Measurements from ENCODE around the gene CPXM2. TPM values are rescaled to one million over a fixed set of nuclear protein-coding genes. Genes with fewer than 3 reads are reported as not detected.

CPXM2 gene
- total RNA-seq, 6 donors from 2014 or later = 0.61 to 10.2 (median 3.1) TPM

- Histone ChIP-seq H3K4me1 (no peaks in the 10 kb centered on the region), H3K4me3 (no peak overlapping the region), H3K9me3 (no peaks in the 10 kb centered on the region), H3K36me3 (no peaks in the 10 kb centered on the region), H3K27me3 (no peaks in the 10 kb centered on the region), H3K27ac (no peak overlapping the region)
- ATAC-seq (ENCODE audit: low FRiP score in 2 of 2) (no peak), DNase-seq (no peak)
- WGBS, 2 donors = 49 to 83% methylated on average over 3 of the region's 3 CpGs
- TF ChIP-seq POLR2A (IDR thresholded peaks at IDR 0.05) (no peak), CTCF (IDR thresholded peaks at IDR 0.05) (no peak), POLR2AphosphoS5 (IDR thresholded peaks at IDR 0.05) (no peak), EP300 (IDR thresholded peaks at IDR 0.05) (no peak)
Measured at GRCh38 chr10:123726381-123726780, 165.2 kb downstream of the CPXM2 start.

- no peaks in the 10 kb centered on the region for H3K4me1 ChIP-seq
- no peak for DNase-seq
- no peaks in the 10 kb centered on the region for H3K36me3 ChIP-seq
- WGBS, 2 donors = 84 to 85% methylated on average over 12 of the region's 12 CpGs
- H3K27ac ChIP-seq = no peak overlapping the region
- ATAC-seq (ENCODE audit: low FRiP score in 2 of 2) = no peak
- no peaks in the 10 kb centered on the region for H3K27me3 ChIP-seq
- no peaks in the 10 kb centered on the region for H3K9me3 ChIP-seq
- H3K4me3 ChIP-seq = no peak overlapping the region
- TF ChIP-seq POLR2A (IDR thresholded peaks at IDR 0.05) (no peak), EP300 (IDR thresholded peaks at IDR 0.05) (no peak), CTCF (IDR thresholded peaks at IDR 0.05) (no peak), POLR2AphosphoS5 (IDR thresholded peaks at IDR 0.05) (no peak)
Measured at GRCh38 chr10:123724747-123725146, 166.9 kb downstream of the CPXM2 start.

- peaks cover 0 to 8% (median 0%) of the 10 kb centered on the region in 4 donors for H3K9me3 ChIP-seq
- TF ChIP-seq POLR2A (IDR thresholded peaks at IDR 0.05) = no peak
- TF ChIP-seq CTCF (IDR thresholded peaks at IDR 0.05) = no peak
- TF ChIP-seq POLR2AphosphoS5 (IDR thresholded peaks at IDR 0.05) = no peak
- TF ChIP-seq EP300 (IDR thresholded peaks at IDR 0.05) = no peak
- no peak for ATAC-seq (ENCODE audit: low FRiP score in 2 of 2)
- no peak for DNase-seq
- 84 to 86% methylated on average over 2 of the region's 2 CpGs for WGBS, 2 donors
- H3K27me3 ChIP-seq = no peaks in the 10 kb centered on the region
- H3K36me3 ChIP-seq = no peaks in the 10 kb centered on the region
- H3K4me1 ChIP-seq = no peaks in the 10 kb centered on the region
- H3K4me3 ChIP-seq = no peak overlapping the region
- no peak overlapping the region for H3K27ac ChIP-seq
Measured at GRCh38 chr10:123722351-123722750, 169.3 kb downstream of the CPXM2 start.

GRCh38 chr10:123721441-123722049 lies 170.1 kb downstream of the CPXM2 start:
- H3K36me3 ChIP-seq = no peaks in the 10 kb centered on the region
- 73 to 75% methylated on average over 5 to 9 of the region's 9 CpGs for WGBS, 2 donors
- H3K4me1 ChIP-seq = no peaks in the 10 kb centered on the region
- TF ChIP-seq POLR2A (IDR thresholded peaks at IDR 0.05) (no peak), POLR2AphosphoS5 (IDR thresholded peaks at IDR 0.05) (no peak), CTCF (IDR thresholded peaks at IDR 0.05) (no peak), EP300 (IDR thresholded peaks at IDR 0.05) (no peak)
- no peak overlapping the region for H3K27ac ChIP-seq
- no peak for ATAC-seq (ENCODE audit: low FRiP score in 2 of 2)
- no peaks in the 10 kb centered on the region for H3K27me3 ChIP-seq
- H3K9me3 ChIP-seq = peaks cover 0 to 8% (median 0%) of the 10 kb centered on the region in 4 donors
- H3K4me3 ChIP-seq = no peak overlapping the region
- DNase-seq = no peak

- H3K36me3 ChIP-seq = no peaks in the 10 kb centered on the region
- WGBS, 2 donors = 70 to 73% methylated on average over 3 of the region's 3 CpGs
Measured at GRCh38 chr10:123720536-123720935, 171.1 kb downstream of the CPXM2 start.

More at GRCh38 chr10:123720536-123720935, 171.1 kb downstream of the CPXM2 start:
- Histone ChIP-seq H3K9me3 (peaks cover 0 to 8% (median 0%) of the 10 kb centered on the region in 4 donors), H3K4me1 (no peaks in the 10 kb centered on the region), H3K27ac (no peak overlapping the region), H3K27me3 (no peaks in the 10 kb centered on the region), H3K4me3 (no peak overlapping the region)
- ATAC-seq (ENCODE audit: low FRiP score in 2 of 2) = no peak
- DNase-seq = no peak
- TF ChIP-seq POLR2A (IDR thresholded peaks at IDR 0.05) = no peak
- no peak for TF ChIP-seq EP300 (IDR thresholded peaks at IDR 0.05)
- TF ChIP-seq CTCF (IDR thresholded peaks at IDR 0.05) = no peak
- TF ChIP-seq POLR2AphosphoS5 (IDR thresholded peaks at IDR 0.05) = no peak
